Fibroblast of mammary gland (primary cell): ENCODE data around the gene CHST8.

Source experiments
- DNase-seq: peaks from one replicate; pipeline ENCODE4 v3.0.0-alpha.2; 2010; ENCODE audit warnings: low read depth
- H3K4me3 ChIP-seq: 2 replicates; pipeline ENCODE4 v1.5.1; 2011; ENCODE audit warnings: low read depth, mild to moderate bottlenecking, low read length, moderate library complexity; ENCODE audit not compliant: control insufficient read depth
- CTCF ChIP-seq: conservative IDR thresholded peaks from 2 replicates; pipeline ENCODE4 v1.5.1; 2011; ENCODE audit warnings: low read depth, low read length, inconsistent platforms; ENCODE audit not compliant: control insufficient read depth, insufficient read depth

Gene CHST8

DNA sequence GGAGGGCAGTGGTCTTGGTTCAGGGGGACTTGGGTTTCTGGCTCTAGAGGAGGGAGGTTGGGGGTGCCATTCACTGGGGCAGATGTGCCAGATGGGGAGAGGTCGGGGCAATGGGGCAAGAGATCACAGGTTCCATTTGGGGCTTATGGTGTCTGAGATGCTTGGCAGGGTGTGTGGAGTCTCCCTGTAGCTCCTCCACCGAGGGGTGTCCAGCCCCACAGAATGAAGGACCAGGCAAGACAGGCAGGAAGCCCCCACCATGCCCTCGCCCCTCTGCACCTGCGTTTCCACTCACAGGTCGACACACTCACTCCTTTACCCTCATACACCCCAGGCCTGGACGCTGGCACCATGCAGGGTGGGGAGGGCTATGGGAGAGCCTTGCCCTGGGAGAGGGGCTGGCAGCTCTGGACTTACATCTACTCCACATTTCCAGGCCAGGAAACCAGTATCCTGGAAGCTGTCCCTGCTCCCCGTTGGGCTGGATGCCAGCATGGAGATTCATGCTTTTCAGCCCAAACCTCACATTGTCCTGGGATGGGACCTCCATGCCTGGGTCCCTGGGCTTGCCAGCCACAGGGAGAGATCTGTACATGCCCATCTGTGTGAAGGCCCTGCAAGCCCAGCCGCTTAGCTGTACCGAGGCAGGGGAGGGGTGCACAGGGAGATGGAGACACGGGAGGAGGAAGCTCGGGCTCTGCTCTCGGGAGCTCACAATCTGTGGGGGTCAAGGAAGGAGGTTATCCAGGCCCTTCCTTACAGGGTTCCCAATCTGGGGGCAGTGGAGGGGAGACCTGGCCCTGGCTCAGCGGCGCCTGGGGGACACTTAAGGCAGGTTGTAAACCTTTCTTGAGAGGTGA lies 77.1 kb downstream of the CHST8 start:
- DNase-seq: no peak
- TF ChIP-seq CTCF: no peak
- no peak overlapping the region for H3K4me3 ChIP-seq

GRCh38 chr19:33699754-33700407 lies 78.1 kb downstream of the CHST8 start:
- no peak for TF ChIP-seq CTCF
- H3K4me3 ChIP-seq: no peak overlapping the region
- no peak for DNase-seq

- no peak for DNase-seq
- TF ChIP-seq CTCF: no peak
- no peak overlapping the region for H3K4me3 ChIP-seq
Measured at GRCh38 chr19:33700408-33701013, 78.8 kb downstream of the CHST8 start.

- no peak for DNase-seq
- H3K4me3 ChIP-seq: no peak overlapping the region
- no peak for TF ChIP-seq CTCF
Measured at GRCh38 chr19:33701565-33701964, 79.8 kb downstream of the CHST8 start.

GRCh38 chr19:33702606-33703437 lies 81.1 kb downstream of the CHST8 start:
- no peak for TF ChIP-seq CTCF
- no peak overlapping the region for H3K4me3 ChIP-seq
- no peak for DNase-seq

GRCh38 chr19:33703438-33703750 lies 81.6 kb downstream of the CHST8 start:
- TF ChIP-seq CTCF: no peak
- DNase-seq: no peak
- no peak overlapping the region for H3K4me3 ChIP-seq
